ENCODE measurements around the gene PCDHB9.
A peak's percentile ranks its signal among the peaks of the same experiment; 100 is the strongest.
"Not testable (repeated sequence)": the region's sequence is repeated elsewhere in the genome, so short reads cannot be mapped to it uniquely, and the experiment has no call there.

Gene PCDHB9

GRCh38 chr5:141186897-141187512 is at the start of gene PCDHB9:
Gene PCDHB9, plus strand, starts transcription at chr5:141187161. Its CDS starts 158 bp downstream, at chr5:141187319.
- DNase-seq (ENCODE audit: low spot score) = peak; percentile 59

GRCh38 chr5:141137346-141137745 is 49.6 kb upstream of the PCDHB9 start:
- DNase-seq (ENCODE audit: low spot score) = not testable (repeated sequence)

- no peak for DNase-seq (ENCODE audit: low spot score)
Measured at GRCh38 chr5:141149812-141150211, 37.1 kb upstream of the PCDHB9 start, which contains the start of gene PCDHB6. Gene PCDHB6, plus strand, starts transcription at chr5:141150057. Its CDS starts 201 bp downstream, at chr5:141150258.

- DNase-seq (ENCODE audit: low spot score) = no peak
Measured at GRCh38 chr5:141150224-141150992, 36.6 kb upstream of the PCDHB9 start.

GRCh38 chr5:141150993-141151325 is 36.0 kb upstream of the PCDHB9 start:
- DNase-seq (ENCODE audit: low spot score) = no peak

- not testable (repeated sequence) for DNase-seq (ENCODE audit: low spot score)
Measured at GRCh38 chr5:141151632-141152031, 35.3 kb upstream of the PCDHB9 start.

- not testable (repeated sequence) for DNase-seq (ENCODE audit: low spot score)
Measured at GRCh38 chr5:141152096-141152495, 34.9 kb upstream of the PCDHB9 start.

- peak; percentile 44 for DNase-seq (ENCODE audit: low spot score)
Measured at GRCh38 chr5:141155540-141156374, 31.2 kb upstream of the PCDHB9 start.

GRCh38 chr5:141157356-141157755 is 29.6 kb upstream of the PCDHB9 start:
- DNase-seq (ENCODE audit: low spot score) = not testable (repeated sequence)

- not testable (repeated sequence) for DNase-seq (ENCODE audit: low spot score)
Measured at GRCh38 chr5:141157901-141158300, 29.1 kb upstream of the PCDHB9 start.

- DNase-seq (ENCODE audit: low spot score) = peak; percentile 40
Measured at GRCh38 chr5:141172381-141173204, 14.4 kb upstream of the PCDHB9 start, which contains the start of gene PCDHB7. Gene PCDHB7, plus strand, starts transcription at chr5:141172644. Its CDS starts 192 bp downstream, at chr5:141172836.

GRCh38 chr5:141174291-141175104 is 12.5 kb upstream of the PCDHB9 start:
- DNase-seq (ENCODE audit: low spot score) = not testable (repeated sequence)

- DNase-seq (ENCODE audit: low spot score) = no peak
Measured at GRCh38 chr5:141175933-141176332, 11.0 kb upstream of the PCDHB9 start.

- DNase-seq (ENCODE audit: low spot score) = not testable (repeated sequence)
Measured at GRCh38 chr5:141177577-141178191, 9.3 kb upstream of the PCDHB9 start, which contains the start of gene PCDHB8. Gene PCDHB8, plus strand, starts transcription at chr5:141177790. Its CDS starts 245 bp downstream, at chr5:141178035.

GRCh38 chr5:141179371-141179770 is 7.6 kb upstream of the PCDHB9 start:
- not testable (repeated sequence) for DNase-seq (ENCODE audit: low spot score)

- DNase-seq (ENCODE audit: low spot score) = not testable (repeated sequence)
Measured at GRCh38 chr5:141179876-141180275, 7.1 kb upstream of the PCDHB9 start.

GRCh38 chr5:141180313-141180712 is 6.6 kb upstream of the PCDHB9 start:
- no peak for DNase-seq (ENCODE audit: low spot score)

GRCh38 chr5:141182248-141182647 is 4.7 kb upstream of the PCDHB9 start, which contains the start of gene PCDHB16:
Gene PCDHB16, plus strand, starts transcription at chr5:141182387. Its CDS starts 173 bp downstream, at chr5:141182560.
- peak; percentile 60 for DNase-seq (ENCODE audit: low spot score)

GRCh38 chr5:141184117-141184855 is 2.7 kb upstream of the PCDHB9 start:
- DNase-seq (ENCODE audit: low spot score) = not testable (repeated sequence)

All from iPS-NIHi11 (cell line).